GM21619 (cell line): ENCODE measurements around the gene ACTC1.

Experiments
- ATAC-seq: cut with Tn5 transposase; IDR thresholded peaks from one replicate; pipeline ENCODE4 v1.9.1; 2021; ENCODE audit not compliant: unreplicated experiment

Gene ACTC1

DNA sequence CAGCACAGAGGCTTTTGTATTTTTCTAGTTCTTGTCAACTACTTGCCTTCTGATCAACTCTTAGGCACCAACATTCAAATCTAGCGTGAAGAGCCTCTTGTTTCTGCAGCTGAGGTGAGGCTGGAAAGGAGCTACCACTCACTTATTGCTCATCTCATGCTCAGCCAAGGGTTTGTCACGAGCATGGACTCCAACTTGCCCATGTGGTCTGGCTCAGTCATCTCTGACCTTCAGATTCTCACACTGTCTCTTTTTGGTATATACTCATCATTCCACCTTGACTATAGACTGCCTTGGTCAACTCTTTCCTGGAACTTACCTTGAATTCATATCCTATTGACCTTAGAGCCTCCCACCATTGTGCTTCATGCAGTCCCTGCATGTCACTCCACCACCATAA is 35.4 kb downstream of the ACTC1 start:
- ATAC-seq, result no peak

DNA sequence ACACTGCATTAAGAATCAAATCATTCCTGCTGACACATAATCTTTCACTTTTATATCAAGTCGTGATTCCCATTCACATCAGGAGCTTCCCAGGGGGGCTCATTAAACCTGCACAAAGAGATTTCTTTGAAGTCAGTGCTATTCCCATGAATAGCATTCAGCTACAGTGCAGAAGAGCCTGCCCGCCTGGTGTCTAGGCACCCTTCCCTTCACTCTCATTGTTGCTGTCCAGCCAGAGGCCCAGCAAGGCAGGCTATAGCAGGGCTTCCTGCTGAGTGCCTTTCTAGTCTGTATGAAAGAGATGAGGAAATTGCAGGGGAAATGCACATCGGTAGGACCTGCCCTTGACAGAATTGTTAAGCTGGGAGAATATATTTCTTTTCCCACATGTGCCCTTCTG is 36.0 kb downstream of the ACTC1 start:
- ATAC-seq, result no peak

DNA sequence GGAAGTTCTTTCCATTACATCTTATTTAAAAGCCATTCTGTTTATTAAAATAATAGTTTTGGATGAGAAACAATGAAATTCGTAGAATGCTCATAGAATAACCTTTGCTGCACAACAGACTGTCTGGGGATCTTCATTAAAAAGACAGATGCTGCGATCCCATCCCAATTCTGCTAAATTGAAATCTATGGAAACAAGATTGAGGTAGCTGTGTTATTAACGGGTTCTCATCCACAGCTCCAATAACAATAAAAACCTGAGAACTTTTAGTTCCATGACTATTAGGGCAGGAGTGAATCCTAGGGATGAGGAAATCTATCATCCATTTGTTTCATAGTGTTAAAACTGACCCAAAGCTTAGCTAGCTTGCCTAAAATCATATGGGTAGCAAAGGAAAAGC is 38.1 kb downstream of the ACTC1 start:
- ATAC-seq, result no peak

DNA sequence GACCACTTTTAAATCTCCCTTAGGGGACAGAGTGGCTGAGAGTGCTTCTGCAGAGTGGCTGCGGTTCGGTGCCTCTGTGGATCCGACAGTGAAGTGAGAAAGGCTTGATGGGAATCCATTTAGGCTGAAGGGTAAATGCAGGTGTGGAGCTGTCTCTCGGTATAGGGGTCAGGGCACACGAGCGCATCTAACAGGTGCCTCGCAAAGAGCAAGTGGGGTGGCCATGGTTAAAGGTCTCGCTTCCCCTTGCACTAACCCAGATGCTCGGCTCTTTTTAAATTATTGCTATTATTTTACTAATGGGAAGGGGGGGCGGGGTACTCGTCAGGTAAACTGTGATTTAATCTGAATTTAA is 40.0 kb downstream of the ACTC1 start:
- no peak for ATAC-seq

DNA sequence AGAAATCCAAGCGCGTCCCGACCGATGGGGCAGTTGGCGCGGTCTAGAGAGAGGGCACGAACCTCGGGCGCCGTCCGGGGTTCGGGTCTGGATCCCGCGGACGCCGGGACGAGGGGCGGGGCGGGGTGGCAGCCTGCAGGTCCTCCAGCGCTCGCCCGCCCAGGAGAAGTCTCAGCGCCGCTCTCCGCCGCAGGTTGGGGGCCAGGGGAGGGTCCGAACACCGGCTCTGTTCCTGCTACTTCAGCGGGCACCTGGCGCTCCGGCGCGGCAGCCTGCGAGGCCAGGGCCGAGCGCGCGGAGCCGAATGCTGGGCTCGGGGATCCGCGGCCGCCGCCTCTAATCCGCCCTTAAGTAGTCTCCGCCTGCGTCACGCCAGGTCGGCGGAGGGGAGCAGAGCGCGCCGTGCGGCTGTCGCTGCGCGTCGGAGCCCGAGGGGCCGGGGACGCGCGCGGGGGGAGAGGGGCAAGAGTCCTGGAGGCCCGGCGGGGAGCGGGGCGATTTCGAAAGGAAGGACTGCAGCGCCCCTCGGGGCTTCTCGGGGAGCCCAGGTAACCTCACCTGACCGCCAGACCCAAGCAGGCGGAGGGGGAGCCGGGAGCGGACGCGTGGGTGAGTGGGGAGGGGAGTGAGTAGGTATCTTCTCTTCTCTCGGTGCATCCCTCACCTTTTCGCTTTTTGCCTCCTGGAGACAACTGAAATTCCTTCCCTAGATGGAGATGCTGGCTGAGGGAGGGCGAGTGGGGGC is 40.5 kb downstream of the ACTC1 start, which contains the start of gene GJD2:
Gene GJD2, minus strand, starts transcription at position 325 of the 745 bp plus-strand sequence. CDS start 510 bp downstream, outside the sequence.
- ATAC-seq, result no peak

DNA sequence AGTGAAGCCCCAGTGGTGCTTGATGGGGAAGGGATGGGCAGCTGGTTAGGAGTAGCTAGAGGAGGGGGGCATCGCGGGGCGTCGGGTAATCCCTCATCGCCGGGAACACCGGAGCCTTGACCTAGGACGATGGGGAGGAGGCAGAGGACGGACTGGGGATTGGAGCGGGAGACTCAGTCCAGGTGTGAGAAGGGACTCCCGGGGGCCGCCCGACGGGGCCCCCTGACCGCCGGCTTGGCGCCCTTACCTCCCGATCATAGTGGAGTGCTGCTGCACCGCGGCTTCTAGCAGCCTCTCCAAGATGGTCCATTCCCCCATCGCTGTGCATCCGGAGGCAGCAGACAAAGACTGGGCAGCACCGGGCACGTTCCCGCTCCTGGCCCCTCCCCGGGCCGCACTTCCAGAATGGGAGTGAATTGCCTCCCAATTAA is 41.2 kb downstream of the ACTC1 start:
- ATAC-seq, result no peak

DNA sequence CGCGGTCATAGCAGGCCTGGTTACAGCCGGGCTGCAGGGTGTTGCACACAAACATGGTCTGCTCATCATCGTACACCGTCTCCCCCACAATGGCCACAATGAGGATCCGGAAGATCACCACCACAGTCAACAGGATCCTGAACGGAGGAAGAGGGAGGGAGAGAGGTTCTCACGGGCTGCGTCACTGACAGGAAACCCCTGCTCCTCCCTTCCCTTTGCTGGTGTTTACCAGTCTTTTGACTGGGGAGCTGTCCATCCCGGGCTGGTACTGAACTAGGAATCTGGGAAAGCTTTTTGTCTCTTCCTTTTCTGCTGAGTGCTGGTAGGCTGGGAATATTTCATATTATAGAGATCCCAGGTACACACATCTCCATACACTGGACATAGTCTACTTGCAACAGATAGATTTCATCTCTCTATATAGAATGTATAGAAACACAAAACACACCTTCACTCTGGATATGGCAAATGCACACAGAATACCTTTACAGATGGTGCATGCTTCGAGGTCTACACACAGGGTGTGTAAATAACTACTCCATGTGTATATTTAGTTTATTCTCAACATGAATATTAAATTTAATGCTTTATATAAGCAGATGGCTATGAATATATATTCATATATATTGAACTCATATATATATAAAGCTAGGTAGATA is 42.0 kb downstream of the ACTC1 start:
- ATAC-seq, result no peak

DNA sequence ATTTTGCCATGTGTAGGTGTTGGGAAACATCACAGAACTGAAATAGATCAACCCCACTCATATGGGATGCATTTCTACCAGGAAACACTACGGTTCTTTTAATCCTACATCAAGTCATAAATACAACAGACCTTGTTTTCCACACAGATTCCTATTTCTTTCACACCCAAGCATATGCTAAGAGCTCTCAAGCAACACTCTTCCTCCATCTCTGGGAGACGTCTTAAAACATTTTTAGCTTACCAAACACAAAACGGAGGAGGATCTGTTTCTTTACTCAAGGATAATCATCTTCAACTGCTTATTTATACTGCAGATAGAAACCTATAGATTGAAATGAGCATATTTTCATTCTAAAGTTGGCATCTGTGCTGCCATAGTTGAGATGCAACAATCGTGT is 45.7 kb downstream of the ACTC1 start:
- no peak for ATAC-seq
